Thyroid gland (tissue), 4 donors: ENCODE results near the gene ADAMTSL3.

Source experiments
- POLR2A ChIP-seq, 2 donors: fragments of 450-650 bp; IDR thresholded peaks; one replicate each; pipeline ENCODE4 v1.6.1; 2017; ENCODE audit warnings: antibody characterized with exemption in 2 of 2, mild to moderate bottlenecking in 2 of 2, moderate library complexity in 1 of 2
- TF ChIP-seq, protein P1 (sequence below), 6 experiments: fragments of 200-600 bp in 3 of 6; fragments of 450-650 bp in 3 of 6; sonication (generic) in 3 of 6; IDR thresholded peaks; one replicate each; pipeline ENCODE4 v1.5.1; 2016 to 2019; ENCODE audit warnings: antibody characterized with exemption in 6 of 6, mild to moderate bottlenecking in 2 of 6, inconsistent platforms in 1 of 6, moderate library complexity in 1 of 6

DNA sequence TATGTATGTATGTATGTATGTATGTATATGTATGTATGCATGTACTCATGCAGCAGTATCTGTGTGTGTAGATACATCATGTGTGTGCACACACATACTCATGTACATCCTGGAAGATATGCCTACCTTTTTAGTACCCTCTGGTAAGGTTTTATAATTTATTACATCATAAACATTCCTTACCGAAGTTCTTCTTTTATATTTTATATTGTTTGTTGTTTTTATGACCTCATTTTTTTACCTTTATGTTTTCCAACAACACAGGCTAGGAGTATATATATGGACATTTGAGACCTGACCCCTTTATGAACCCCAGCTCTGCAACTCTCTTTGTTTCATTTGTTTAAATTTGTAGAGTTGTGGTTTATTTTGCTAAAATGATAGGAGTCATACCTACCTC lies 263.5 kb downstream of the ADAMTSL3 start:
- TF ChIP-seq, protein P1, sequence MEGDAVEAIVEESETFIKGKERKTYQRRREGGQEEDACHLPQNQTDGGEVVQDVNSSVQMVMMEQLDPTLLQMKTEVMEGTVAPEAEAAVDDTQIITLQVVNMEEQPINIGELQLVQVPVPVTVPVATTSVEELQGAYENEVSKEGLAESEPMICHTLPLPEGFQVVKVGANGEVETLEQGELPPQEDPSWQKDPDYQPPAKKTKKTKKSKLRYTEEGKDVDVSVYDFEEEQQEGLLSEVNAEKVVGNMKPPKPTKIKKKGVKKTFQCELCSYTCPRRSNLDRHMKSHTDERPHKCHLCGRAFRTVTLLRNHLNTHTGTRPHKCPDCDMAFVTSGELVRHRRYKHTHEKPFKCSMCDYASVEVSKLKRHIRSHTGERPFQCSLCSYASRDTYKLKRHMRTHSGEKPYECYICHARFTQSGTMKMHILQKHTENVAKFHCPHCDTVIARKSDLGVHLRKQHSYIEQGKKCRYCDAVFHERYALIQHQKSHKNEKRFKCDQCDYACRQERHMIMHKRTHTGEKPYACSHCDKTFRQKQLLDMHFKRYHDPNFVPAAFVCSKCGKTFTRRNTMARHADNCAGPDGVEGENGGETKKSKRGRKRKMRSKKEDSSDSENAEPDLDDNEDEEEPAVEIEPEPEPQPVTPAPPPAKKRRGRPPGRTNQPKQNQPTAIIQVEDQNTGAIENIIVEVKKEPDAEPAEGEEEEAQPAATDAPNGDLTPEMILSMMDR (IDR thresholded peaks at IDR 0.05): no peak
- no peak for TF ChIP-seq POLR2A (IDR thresholded peaks at IDR 0.05)
